Activated T-helper 17 cell treated with anti-CD3 and anti-CD28 coated beads, Interleukin-2, amount 50 U/mL, for 72 hours (primary cell): ENCODE results near the gene TNFRSF25. TPM values are rescaled to one million over a fixed set of nuclear protein-coding genes. Genes with fewer than 3 reads are reported as not detected.

Source experiments
- total RNA-seq, 2 donors: library from RNA; stranded (reverse); gene quantifications; one replicate each; pipeline ENCODE4 v1.2.3, GENCODE V29; 2022

TNFRSF25 gene
- total RNA-seq, 2 donors from 2014 or later: 132 to 199 TPM

Other genes starting within 250 kb of the TNFRSF25 start
- 10 to 100 TPM; 26.7 to 62.4 TPM for gene ICMT, start 230.2 kb downstream of the TNFRSF25 start, total RNA-seq
- not detected for gene HES3, start 222.0 kb downstream of the TNFRSF25 start, total RNA-seq
- gene GPR153, start 205.1 kb downstream of the TNFRSF25 start, total RNA-seq: under 1 TPM; 0.39 to 0.40 TPM
- gene ACOT7, start 72.4 kb downstream of the TNFRSF25 start, total RNA-seq: 10 to 100 TPM; 43.5 to 96.3 TPM
- under 1 TPM; 0.17 to 0.37 TPM for gene HES2, start 46.3 kb downstream of the TNFRSF25 start, total RNA-seq
- gene ESPN, start 41.4 kb downstream of the TNFRSF25 start, total RNA-seq: 1 to 10 TPM in 1 of 2 donors, under 1 TPM in 1; 0.71 to 3.5 TPM
- 1 to 10 TPM; 3.2 to 3.8 TPM for gene PLEKHG5, start 25.5 kb upstream of the TNFRSF25 start, total RNA-seq
- gene NOL9, start 88.3 kb upstream of the TNFRSF25 start, total RNA-seq: 10 to 100 TPM; 33.2 to 58.0 TPM
- not detected for gene TAS1R1, start 89.1 kb upstream of the TNFRSF25 start, total RNA-seq
- gene ZBTB48, start 113.8 kb upstream of the TNFRSF25 start, total RNA-seq: 10 to 100 TPM; 22.0 to 28.5 TPM
- 10 to 100 TPM; 32.3 to 35.3 TPM for gene KLHL21, start 136.7 kb upstream of the TNFRSF25 start, total RNA-seq
- gene PHF13, start 147.6 kb upstream of the TNFRSF25 start, total RNA-seq: 10 to 100 TPM; 14.8 to 23.7 TPM
- gene THAP3, start 158.7 kb upstream of the TNFRSF25 start, total RNA-seq: 10 to 100 TPM; 19.3 to 34.6 TPM
- 10 to 100 TPM; 30.6 to 70.5 TPM for gene DNAJC11, start 235.6 kb upstream of the TNFRSF25 start, total RNA-seq